ENCODE data around the gene RIIAD1.
A peak's percentile ranks its signal among the peaks of the same experiment; 100 is the strongest.
"Not testable (repeated sequence)": the region's sequence is repeated elsewhere in the genome, so short reads cannot be mapped to it uniquely, and the experiment has no call there.

Gene RIIAD1

GRCh38 chr1:151737479-151737878, 16.2 kb downstream of the RIIAD1 start:
- Histone ChIP-seq H3K4me1 (ENCODE audit: control insufficient read depth, insufficient read depth, low read length) (peaks cover 5% of the 10 kb centered on the region), H3K9me3 (ENCODE audit: control insufficient read depth in 2 of 2, low read length in 2 of 2) (no peaks in the 10 kb centered on the region), H3K9ac (ENCODE audit: low read length in 2 of 2) (no peak overlapping the region), H3K27ac (ENCODE audit: low read length) (no peak overlapping the region), H3K4me3 (ENCODE audit: low read length in 2 of 2) (no peak overlapping the region), H3K36me3 (ENCODE audit: control insufficient read depth in 2 of 2, insufficient read depth in 2 of 2, low read length in 2 of 2) (no peaks in the 10 kb centered on the region), H3K27me3 (ENCODE audit: control insufficient read depth in 1 of 2, insufficient read depth in 2 of 2, low read length in 2 of 2) (no peaks in the 10 kb centered on the region)

GRCh38 chr1:151739590-151740355, 18.5 kb downstream of the RIIAD1 start:
- H3K4me1 ChIP-seq (ENCODE audit: control insufficient read depth, insufficient read depth, low read length), result peaks cover 5% of the 10 kb centered on the region
- no peak overlapping the region for H3K27ac ChIP-seq (ENCODE audit: low read length)
- H3K36me3 ChIP-seq (ENCODE audit: control insufficient read depth in 2 of 2, insufficient read depth in 2 of 2, low read length in 2 of 2), result no peaks in the 10 kb centered on the region
- no peaks in the 10 kb centered on the region for H3K27me3 ChIP-seq (ENCODE audit: control insufficient read depth in 1 of 2, insufficient read depth in 2 of 2, low read length in 2 of 2)
- no peak overlapping the region for H3K9ac ChIP-seq (ENCODE audit: low read length in 2 of 2)
- H3K4me3 ChIP-seq (ENCODE audit: low read length in 2 of 2), result no peak overlapping the region
- no peaks in the 10 kb centered on the region for H3K9me3 ChIP-seq (ENCODE audit: control insufficient read depth in 2 of 2, low read length in 2 of 2)

GRCh38 chr1:151741516-151741915, 20.2 kb downstream of the RIIAD1 start:
- Histone ChIP-seq H3K4me3 (ENCODE audit: low read length in 2 of 2) (no peak overlapping the region), H3K9ac (ENCODE audit: low read length in 2 of 2) (no peak overlapping the region), H3K27ac (ENCODE audit: low read length) (no peak overlapping the region), H3K9me3 (ENCODE audit: control insufficient read depth in 2 of 2, low read length in 2 of 2) (no peaks in the 10 kb centered on the region), H3K4me1 (ENCODE audit: control insufficient read depth, insufficient read depth, low read length) (no peaks in the 10 kb centered on the region), H3K36me3 (ENCODE audit: control insufficient read depth in 2 of 2, insufficient read depth in 2 of 2, low read length in 2 of 2) (no peaks in the 10 kb centered on the region), H3K27me3 (ENCODE audit: control insufficient read depth in 1 of 2, insufficient read depth in 2 of 2, low read length in 2 of 2) (no peaks in the 10 kb centered on the region)

GRCh38 chr1:151756291-151756690, 35.0 kb downstream of the RIIAD1 start:
- no peaks in the 10 kb centered on the region for H3K27me3 ChIP-seq (ENCODE audit: control insufficient read depth in 1 of 2, insufficient read depth in 2 of 2, low read length in 2 of 2)
- peaks cover 32 to 37% of the 10 kb centered on the region in 2 donors for H3K36me3 ChIP-seq (ENCODE audit: control insufficient read depth in 2 of 2, insufficient read depth in 2 of 2, low read length in 2 of 2)
- H3K4me1 ChIP-seq (ENCODE audit: control insufficient read depth, insufficient read depth, low read length), result no peaks in the 10 kb centered on the region
- H3K9ac ChIP-seq (ENCODE audit: low read length in 2 of 2), result no peak overlapping the region
- no peaks in the 10 kb centered on the region for H3K9me3 ChIP-seq (ENCODE audit: control insufficient read depth in 2 of 2, low read length in 2 of 2)
- no peak overlapping the region for H3K27ac ChIP-seq (ENCODE audit: low read length)
- H3K4me3 ChIP-seq (ENCODE audit: low read length in 2 of 2), result no peak overlapping the region

- H3K27me3 ChIP-seq (ENCODE audit: control insufficient read depth in 1 of 2, insufficient read depth in 2 of 2, low read length in 2 of 2), result no peaks in the 10 kb centered on the region
- peaks cover 9% of the 10 kb centered on the region for H3K4me1 ChIP-seq (ENCODE audit: control insufficient read depth, insufficient read depth, low read length)
- peaks cover 32 to 44% of the 10 kb centered on the region in 2 donors for H3K36me3 ChIP-seq (ENCODE audit: control insufficient read depth in 2 of 2, insufficient read depth in 2 of 2, low read length in 2 of 2)
- no peaks in the 10 kb centered on the region for H3K9me3 ChIP-seq (ENCODE audit: control insufficient read depth in 2 of 2, low read length in 2 of 2)
- no peak overlapping the region for H3K4me3 ChIP-seq (ENCODE audit: low read length in 2 of 2)
- H3K27ac ChIP-seq (ENCODE audit: low read length), result no peak overlapping the region
- no peak overlapping the region for H3K9ac ChIP-seq (ENCODE audit: low read length in 2 of 2)
Measured at GRCh38 chr1:151759241-151759640, 37.9 kb downstream of the RIIAD1 start.

GRCh38 chr1:151760597-151761385, 39.5 kb downstream of the RIIAD1 start:
- no peak overlapping the region for H3K9ac ChIP-seq (ENCODE audit: low read length in 2 of 2)
- H3K4me1 ChIP-seq (ENCODE audit: control insufficient read depth, insufficient read depth, low read length), result peaks cover 10% of the 10 kb centered on the region
- H3K36me3 ChIP-seq (ENCODE audit: control insufficient read depth in 2 of 2, insufficient read depth in 2 of 2, low read length in 2 of 2), result peaks cover 28 to 38% of the 10 kb centered on the region in 2 donors
- H3K4me3 ChIP-seq (ENCODE audit: low read length in 2 of 2), result no peak overlapping the region
- no peaks in the 10 kb centered on the region for H3K9me3 ChIP-seq (ENCODE audit: control insufficient read depth in 2 of 2, low read length in 2 of 2)
- no peaks in the 10 kb centered on the region for H3K27me3 ChIP-seq (ENCODE audit: control insufficient read depth in 1 of 2, insufficient read depth in 2 of 2, low read length in 2 of 2)
- no peak overlapping the region for H3K27ac ChIP-seq (ENCODE audit: low read length)

GRCh38 chr1:151762941-151763921, 41.9 kb downstream of the RIIAD1 start, which contains the start of gene MRPL9:
TSS of gene MRPL9 (minus strand) at chr1:151763496. CDS start at chr1:151763479, 17 bp downstream.
- peak within 1 kb of the TSS; percentile 92 to 97 for H3K9ac ChIP-seq (ENCODE audit: low read length in 2 of 2)
- no peaks in the 10 kb centered on the region for H3K9me3 ChIP-seq (ENCODE audit: control insufficient read depth in 2 of 2, low read length in 2 of 2)
- no peaks in the 10 kb centered on the region for H3K27me3 ChIP-seq (ENCODE audit: control insufficient read depth in 1 of 2, insufficient read depth in 2 of 2, low read length in 2 of 2)
- H3K4me3 ChIP-seq (ENCODE audit: low read length in 2 of 2), result peak within 1 kb of the TSS; percentile 90 to 93
- peak within 1 kb of the TSS; percentile 94 for H3K27ac ChIP-seq (ENCODE audit: low read length)
- H3K36me3 ChIP-seq (ENCODE audit: control insufficient read depth in 2 of 2, insufficient read depth in 2 of 2, low read length in 2 of 2), result peaks cover 19 to 24% of the 10 kb centered on the region in 2 donors
- peaks cover 10% of the 10 kb centered on the region for H3K4me1 ChIP-seq (ENCODE audit: control insufficient read depth, insufficient read depth, low read length)

GRCh38 chr1:151763990-151764389, 42.7 kb downstream of the RIIAD1 start:
- Histone ChIP-seq H3K4me1 (ENCODE audit: control insufficient read depth, insufficient read depth, low read length) (peaks cover 10% of the 10 kb centered on the region), H3K27ac (ENCODE audit: low read length) (peak overlapping the region; percentile 94), H3K9me3 (ENCODE audit: control insufficient read depth in 2 of 2, low read length in 2 of 2) (no peaks in the 10 kb centered on the region), H3K36me3 (ENCODE audit: control insufficient read depth in 2 of 2, insufficient read depth in 2 of 2, low read length in 2 of 2) (peaks cover 15 to 21% of the 10 kb centered on the region in 2 donors), H3K27me3 (ENCODE audit: control insufficient read depth in 1 of 2, insufficient read depth in 2 of 2, low read length in 2 of 2) (no peaks in the 10 kb centered on the region), H3K4me3 (ENCODE audit: low read length in 2 of 2) (peak overlapping the region; percentile 90 to 93), H3K9ac (ENCODE audit: low read length in 2 of 2) (peak overlapping the region; percentile 92 to 97)

GRCh38 chr1:151768351-151769066, 47.2 kb downstream of the RIIAD1 start:
- H3K4me3 ChIP-seq (ENCODE audit: low read length in 2 of 2); H3K9ac ChIP-seq (ENCODE audit: low read length in 2 of 2); H3K9me3 ChIP-seq (ENCODE audit: control insufficient read depth in 2 of 2, low read length in 2 of 2); H3K27ac ChIP-seq (ENCODE audit: low read length); H3K4me1 ChIP-seq (ENCODE audit: control insufficient read depth, insufficient read depth, low read length); H3K27me3 ChIP-seq (ENCODE audit: control insufficient read depth in 1 of 2, insufficient read depth in 2 of 2, low read length in 2 of 2); H3K36me3 ChIP-seq (ENCODE audit: control insufficient read depth in 2 of 2, insufficient read depth in 2 of 2, low read length in 2 of 2): not testable (repeated sequence)

- H3K27me3 ChIP-seq (ENCODE audit: control insufficient read depth in 1 of 2, insufficient read depth in 2 of 2, low read length in 2 of 2); H3K4me1 ChIP-seq (ENCODE audit: control insufficient read depth, insufficient read depth, low read length); H3K36me3 ChIP-seq (ENCODE audit: control insufficient read depth in 2 of 2, insufficient read depth in 2 of 2, low read length in 2 of 2); H3K27ac ChIP-seq (ENCODE audit: low read length); H3K9me3 ChIP-seq (ENCODE audit: control insufficient read depth in 2 of 2, low read length in 2 of 2); H3K4me3 ChIP-seq (ENCODE audit: low read length in 2 of 2); H3K9ac ChIP-seq (ENCODE audit: low read length in 2 of 2): not testable (repeated sequence)
Measured at GRCh38 chr1:151769270-151769669, 47.9 kb downstream of the RIIAD1 start.

Measured in stomach smooth muscle (tissue), 2 donors.